ENCODE data around the gene RHNO1. TPM values are rescaled to one million over a fixed set of nuclear protein-coding genes. Genes with fewer than 3 reads are reported as not detected.
A peak's percentile ranks its signal among the peaks of the same experiment; 100 is the strongest.

The RHNO1 gene
- total RNA-seq, 1 donor from 2014 or later = 2.9 TPM

DNA sequence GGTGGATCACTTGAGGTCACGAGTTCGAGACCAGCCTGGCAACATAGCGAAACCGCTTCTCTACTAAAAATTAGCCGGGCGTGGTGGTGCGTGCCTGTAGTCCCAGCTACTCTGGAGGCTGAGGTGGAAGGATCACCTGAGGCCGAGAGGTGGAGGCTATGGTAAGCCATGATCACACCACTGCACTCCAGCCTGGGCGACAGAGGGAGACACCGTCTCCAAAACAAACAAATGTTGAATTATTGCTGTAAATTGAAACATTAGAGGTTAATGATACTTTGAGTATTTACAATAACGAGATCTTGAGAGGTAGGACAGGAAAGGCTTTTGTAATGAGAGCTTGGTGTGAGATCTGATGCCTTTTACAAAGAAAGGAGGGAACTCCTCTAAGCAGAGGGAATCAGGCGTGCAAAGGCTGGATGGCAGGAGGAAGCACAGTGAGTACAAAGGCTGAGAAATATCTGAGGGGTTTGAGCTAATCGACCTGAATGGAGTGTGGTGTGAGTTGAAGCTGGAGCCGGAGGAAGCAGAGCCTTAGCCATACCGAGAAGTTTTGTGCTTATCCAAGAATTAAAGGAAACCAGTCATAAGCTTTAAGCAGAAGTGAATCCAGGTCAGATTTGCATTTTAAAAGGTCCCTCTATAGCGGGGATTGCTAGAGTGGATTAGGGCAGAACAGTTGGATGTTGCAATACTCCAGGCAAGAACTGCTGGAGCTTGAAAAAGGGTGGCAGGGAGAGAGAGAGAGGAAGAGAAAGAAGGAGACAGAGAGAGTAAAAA is 1.1 kb downstream of the RHNO1 start:
- peaks cover 0 to 16% of the 10 kb centered on the region in 2 donors for H3K4me1 ChIP-seq
- H3K27ac ChIP-seq = peak overlapping the region; percentile 91 to 96
- no peaks in the 10 kb centered on the region for H3K9me3 ChIP-seq
- peak overlapping the region; percentile 94 to 99 for H3K4me3 ChIP-seq
- no peaks in the 10 kb centered on the region for H3K36me3 ChIP-seq
- DNase-seq (ENCODE audit: low spot score in 2 of 2) = no peak
- TF ChIP-seq CTCF (IDR thresholded peaks at IDR 0.05) = no peak
- intact Hi-C loops (cut with DNase I) = loop anchor here (1.0 to 5.0 kb wide), 2 partner anchors 12 to 79 kb away; partner anchors contain the start of genes TEAD4 and TULP3
- H3K27me3 ChIP-seq = no peaks in the 10 kb centered on the region

GRCh38 chr12:2879853-2880252 is 2.8 kb downstream of the RHNO1 start:
- no peak for DNase-seq (ENCODE audit: low spot score in 2 of 2)
- Histone ChIP-seq H3K4me1 (peaks cover 0 to 16% of the 10 kb centered on the region in 2 donors), H3K4me3 (no peak overlapping the region), H3K27ac (no peak overlapping the region), H3K9me3 (no peaks in the 10 kb centered on the region), H3K27me3 (no peaks in the 10 kb centered on the region), H3K36me3 (no peaks in the 10 kb centered on the region)
- intact Hi-C loops (cut with DNase I) = loop anchor here (5.0 kb wide), 1 partner anchor 77 kb away; the partner anchor contains the start of gene TEAD4
- no peak for TF ChIP-seq CTCF (IDR thresholded peaks at IDR 0.05)

- no peaks in the 10 kb centered on the region for H3K4me1 ChIP-seq
- no peak overlapping the region for H3K4me3 ChIP-seq
- no peak for DNase-seq (ENCODE audit: low spot score in 2 of 2)
- no peak overlapping the region for H3K27ac ChIP-seq
- no peaks in the 10 kb centered on the region for H3K27me3 ChIP-seq
- intact Hi-C loops (cut with DNase I) = loop anchor here (1.0 to 5.0 kb wide), 2 partner anchors 57 to 149 kb away; no protein-coding TSS in a partner anchor
- no peak for TF ChIP-seq CTCF (IDR thresholded peaks at IDR 0.05)
- no peaks in the 10 kb centered on the region for H3K36me3 ChIP-seq
- H3K9me3 ChIP-seq = no peaks in the 10 kb centered on the region
Measured at GRCh38 chr12:2884810-2885209, 7.8 kb downstream of the RHNO1 start.

GRCh38 chr12:2886768-2887450 is 9.9 kb downstream of the RHNO1 start:
- TF ChIP-seq CTCF (IDR thresholded peaks at IDR 0.05) = no peak
- H3K4me3 ChIP-seq = no peak overlapping the region
- peaks cover 0 to 8% of the 10 kb centered on the region in 2 donors for H3K4me1 ChIP-seq
- H3K27me3 ChIP-seq = no peaks in the 10 kb centered on the region
- H3K27ac ChIP-seq = no peak overlapping the region
- intact Hi-C loops (cut with DNase I) = loop anchor here (5.0 kb wide), 1 partner anchor 55 kb away; no protein-coding TSS in a partner anchor
- no peak for DNase-seq (ENCODE audit: low spot score in 2 of 2)
- no peaks in the 10 kb centered on the region for H3K9me3 ChIP-seq
- no peaks in the 10 kb centered on the region for H3K36me3 ChIP-seq

GRCh38 chr12:2890001-2890387 is 13.0 kb downstream of the RHNO1 start:
- Histone ChIP-seq H3K27ac (peak overlapping the region; percentile 94 to 97), H3K36me3 (no peaks in the 10 kb centered on the region), H3K4me1 (peaks cover 0 to 23% of the 10 kb centered on the region in 2 donors), H3K9me3 (no peaks in the 10 kb centered on the region), H3K27me3 (no peaks in the 10 kb centered on the region), H3K4me3 (peak overlapping the region; percentile 62 to 93)
- no peak for TF ChIP-seq CTCF (IDR thresholded peaks at IDR 0.05)
- intact Hi-C loops (cut with DNase I) = loop anchor here (1.0 to 10.0 kb wide), 5 partner anchors 13 to 1385 kb away; partner anchors contain the start of genes CCND2, FOXM1, ITFG2 and RHNO1
- DNase-seq (ENCODE audit: low spot score in 2 of 2) = no peak
